ENCODE measurements around the gene MIF. TPM values are rescaled to one million over a fixed set of nuclear protein-coding genes. Genes with fewer than 3 reads are reported as not detected.

MIF gene
- total RNA-seq (ENCODE audit: low replicate concordance) = 27.3 and 160 TPM in 2 replicates

DNA sequence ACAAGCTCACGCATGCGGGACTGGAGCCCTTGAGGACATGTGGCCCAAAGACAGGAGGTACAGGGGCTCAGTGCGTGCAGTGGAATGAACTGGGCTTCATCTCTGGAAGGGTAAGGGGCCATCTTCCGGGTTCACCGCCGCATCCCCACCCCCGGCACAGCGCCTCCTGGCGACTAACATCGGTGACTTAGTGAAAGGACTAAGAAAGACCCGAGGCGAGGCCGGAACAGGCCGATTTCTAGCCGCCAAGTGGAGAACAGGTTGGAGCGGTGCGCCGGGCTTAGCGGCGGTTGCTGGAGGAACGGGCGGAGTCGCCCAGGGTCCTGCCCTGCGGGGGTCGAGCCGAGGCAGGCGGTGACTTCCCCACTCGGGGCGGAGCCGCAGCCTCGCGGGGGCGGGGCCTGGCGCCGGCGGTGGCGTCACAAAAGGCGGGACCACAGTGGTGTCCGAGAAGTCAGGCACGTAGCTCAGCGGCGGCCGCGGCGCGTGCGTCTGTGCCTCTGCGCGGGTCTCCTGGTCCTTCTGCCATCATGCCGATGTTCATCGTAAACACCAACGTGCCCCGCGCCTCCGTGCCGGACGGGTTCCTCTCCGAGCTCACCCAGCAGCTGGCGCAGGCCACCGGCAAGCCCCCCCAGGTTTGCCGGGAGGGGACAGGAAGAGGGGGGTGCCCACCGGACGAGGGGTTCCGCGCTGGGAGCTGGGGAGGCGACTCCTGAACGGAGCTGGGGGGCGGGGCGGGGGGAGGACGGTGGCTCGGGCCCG lies at the start of gene MIF:
Gene MIF (plus strand): TSS at position 439 of the 765 bp plus-strand sequence. CDS start 92 bp downstream, at position 531.
- peak within 1 kb of the TSS; percentile 83 for H3K4me3 ChIP-seq (ENCODE audit: low read depth, low read length)
- TF ChIP-seq, protein P1, sequence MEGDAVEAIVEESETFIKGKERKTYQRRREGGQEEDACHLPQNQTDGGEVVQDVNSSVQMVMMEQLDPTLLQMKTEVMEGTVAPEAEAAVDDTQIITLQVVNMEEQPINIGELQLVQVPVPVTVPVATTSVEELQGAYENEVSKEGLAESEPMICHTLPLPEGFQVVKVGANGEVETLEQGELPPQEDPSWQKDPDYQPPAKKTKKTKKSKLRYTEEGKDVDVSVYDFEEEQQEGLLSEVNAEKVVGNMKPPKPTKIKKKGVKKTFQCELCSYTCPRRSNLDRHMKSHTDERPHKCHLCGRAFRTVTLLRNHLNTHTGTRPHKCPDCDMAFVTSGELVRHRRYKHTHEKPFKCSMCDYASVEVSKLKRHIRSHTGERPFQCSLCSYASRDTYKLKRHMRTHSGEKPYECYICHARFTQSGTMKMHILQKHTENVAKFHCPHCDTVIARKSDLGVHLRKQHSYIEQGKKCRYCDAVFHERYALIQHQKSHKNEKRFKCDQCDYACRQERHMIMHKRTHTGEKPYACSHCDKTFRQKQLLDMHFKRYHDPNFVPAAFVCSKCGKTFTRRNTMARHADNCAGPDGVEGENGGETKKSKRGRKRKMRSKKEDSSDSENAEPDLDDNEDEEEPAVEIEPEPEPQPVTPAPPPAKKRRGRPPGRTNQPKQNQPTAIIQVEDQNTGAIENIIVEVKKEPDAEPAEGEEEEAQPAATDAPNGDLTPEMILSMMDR (IDR thresholded peaks at IDR 0.05; ENCODE audit: insufficient read depth, low read length) = peak; percentile 83
- DNase-seq (ENCODE audit: low read depth) = peak; percentile 87

DNA sequence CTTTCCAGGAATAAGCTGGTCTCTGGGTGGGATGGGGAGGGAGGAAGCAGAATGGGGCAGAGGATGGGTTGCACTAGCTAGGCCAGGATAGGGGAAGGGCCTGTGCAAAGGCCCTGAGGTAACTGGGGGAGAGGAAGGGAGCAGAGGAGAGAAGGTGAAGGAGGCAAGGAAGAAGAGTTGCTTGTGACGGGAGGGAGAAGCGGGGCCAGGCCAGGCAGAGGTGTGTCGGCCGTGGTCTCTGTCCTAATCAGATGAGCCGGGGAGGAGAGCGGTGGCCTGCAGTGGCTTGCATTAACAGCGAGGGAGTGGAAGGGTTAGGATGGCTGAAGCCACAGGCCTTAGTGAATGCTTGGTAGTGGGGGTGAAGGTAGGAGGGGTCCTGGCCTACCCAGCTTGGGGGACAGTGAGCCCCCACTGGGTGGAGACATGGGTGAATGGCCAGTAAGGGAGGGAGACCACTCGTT lies 49.4 kb upstream of the MIF start:
- TF ChIP-seq, protein P1 (IDR thresholded peaks at IDR 0.05; ENCODE audit: insufficient read depth, low read length) = no peak
- H3K4me3 ChIP-seq (ENCODE audit: low read depth, low read length) = no peak overlapping the region
- no peak for DNase-seq (ENCODE audit: low read depth)

DNA sequence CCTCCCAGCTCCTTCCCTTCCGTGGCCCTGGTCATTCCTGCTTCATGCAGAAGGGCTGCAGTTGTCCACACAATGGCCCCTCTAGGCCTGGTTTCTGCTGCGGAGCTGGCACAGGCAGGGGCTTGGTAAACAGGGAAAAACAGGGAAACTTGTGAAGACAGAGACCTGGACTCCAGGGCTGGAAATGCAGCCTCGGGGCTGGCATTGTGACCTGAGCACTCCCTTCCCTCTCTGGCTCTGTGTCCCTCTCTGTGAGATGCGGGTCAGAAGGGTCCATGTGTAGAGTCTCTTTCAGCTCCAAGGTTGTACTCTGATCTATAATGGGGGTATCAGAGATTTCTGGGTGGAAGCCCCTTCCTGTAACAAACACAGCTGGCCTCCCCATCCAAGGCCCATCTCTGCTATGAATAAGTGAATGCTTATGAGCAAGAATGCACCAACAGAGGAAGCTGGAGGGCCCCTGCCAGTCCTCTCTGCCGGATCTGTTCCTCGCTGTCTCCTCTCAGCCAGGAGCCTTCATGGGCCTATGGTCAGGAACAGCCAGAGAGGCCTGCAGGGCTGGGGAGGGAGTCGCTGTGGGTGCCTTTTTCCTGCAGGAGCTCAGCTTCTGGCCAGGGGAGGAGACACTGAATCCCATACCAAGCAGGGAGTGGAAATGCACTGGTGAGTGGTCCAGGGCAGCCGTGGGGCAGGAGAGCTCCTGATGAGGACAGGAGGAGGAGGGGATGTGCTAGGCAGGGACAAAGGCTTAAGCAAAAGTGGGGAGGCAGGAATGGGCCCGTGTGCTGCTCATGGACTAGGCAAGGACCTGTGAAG lies 48.7 kb upstream of the MIF start:
- TF ChIP-seq, protein P1 (IDR thresholded peaks at IDR 0.05; ENCODE audit: insufficient read depth, low read length) = no peak
- H3K4me3 ChIP-seq (ENCODE audit: low read depth, low read length) = no peak overlapping the region
- DNase-seq (ENCODE audit: low read depth) = peak; percentile 5

DNA sequence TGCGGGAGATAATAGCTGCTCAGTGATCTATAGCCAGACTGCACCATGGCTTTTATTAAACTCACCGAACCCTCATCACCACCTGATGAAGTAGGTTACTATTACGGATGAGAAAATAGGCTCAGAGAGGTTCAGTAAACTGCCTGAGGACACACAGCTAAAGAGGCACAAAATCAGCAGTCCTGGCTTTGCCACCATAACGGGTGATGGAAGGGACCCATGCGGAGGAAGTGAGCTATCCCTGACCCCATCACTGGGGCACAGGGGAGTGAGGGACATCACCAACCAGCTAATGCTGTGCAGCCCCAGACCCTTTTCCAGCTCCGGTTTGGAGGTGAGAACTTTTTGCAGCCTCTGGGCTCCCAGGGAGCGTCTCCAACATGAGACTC lies 48.1 kb upstream of the MIF start:
- H3K4me3 ChIP-seq (ENCODE audit: low read depth, low read length) = no peak overlapping the region
- TF ChIP-seq, protein P1 (IDR thresholded peaks at IDR 0.05; ENCODE audit: insufficient read depth, low read length) = no peak
- DNase-seq (ENCODE audit: low read depth) = no peak

DNA sequence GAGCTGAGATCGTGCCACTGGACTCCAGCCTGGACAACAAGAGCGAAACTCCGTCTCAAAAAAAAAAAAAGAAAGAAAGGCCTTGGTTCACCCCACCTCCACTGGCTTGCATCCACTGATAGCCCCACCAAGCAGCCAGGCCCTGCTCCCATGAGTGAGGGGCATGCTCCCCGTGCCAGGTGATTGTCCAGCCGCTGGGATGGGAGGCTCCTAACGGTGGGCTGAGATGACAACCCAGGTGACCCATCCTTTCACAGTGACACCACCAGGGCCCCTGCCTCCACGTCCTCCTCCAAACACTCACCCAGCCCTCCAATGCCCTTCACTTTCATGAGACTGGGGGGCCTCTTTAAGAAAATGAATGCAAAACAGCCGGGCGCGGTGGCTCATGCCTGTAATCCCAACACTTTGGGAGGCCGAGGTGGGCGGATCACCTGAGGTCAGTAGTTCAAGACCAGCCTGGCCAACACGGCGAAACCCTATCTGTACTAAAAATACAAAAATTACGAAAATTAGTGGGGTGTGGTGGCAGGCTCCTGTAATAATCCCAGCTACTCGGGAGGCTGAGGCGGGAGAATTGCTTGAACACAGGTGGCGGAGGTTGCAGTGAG lies 46.8 kb upstream of the MIF start:
- H3K4me3 ChIP-seq (ENCODE audit: low read depth, low read length) = no peak overlapping the region
- DNase-seq (ENCODE audit: low read depth) = no peak
- TF ChIP-seq, protein P1 (IDR thresholded peaks at IDR 0.05; ENCODE audit: insufficient read depth, low read length) = no peak

DNA sequence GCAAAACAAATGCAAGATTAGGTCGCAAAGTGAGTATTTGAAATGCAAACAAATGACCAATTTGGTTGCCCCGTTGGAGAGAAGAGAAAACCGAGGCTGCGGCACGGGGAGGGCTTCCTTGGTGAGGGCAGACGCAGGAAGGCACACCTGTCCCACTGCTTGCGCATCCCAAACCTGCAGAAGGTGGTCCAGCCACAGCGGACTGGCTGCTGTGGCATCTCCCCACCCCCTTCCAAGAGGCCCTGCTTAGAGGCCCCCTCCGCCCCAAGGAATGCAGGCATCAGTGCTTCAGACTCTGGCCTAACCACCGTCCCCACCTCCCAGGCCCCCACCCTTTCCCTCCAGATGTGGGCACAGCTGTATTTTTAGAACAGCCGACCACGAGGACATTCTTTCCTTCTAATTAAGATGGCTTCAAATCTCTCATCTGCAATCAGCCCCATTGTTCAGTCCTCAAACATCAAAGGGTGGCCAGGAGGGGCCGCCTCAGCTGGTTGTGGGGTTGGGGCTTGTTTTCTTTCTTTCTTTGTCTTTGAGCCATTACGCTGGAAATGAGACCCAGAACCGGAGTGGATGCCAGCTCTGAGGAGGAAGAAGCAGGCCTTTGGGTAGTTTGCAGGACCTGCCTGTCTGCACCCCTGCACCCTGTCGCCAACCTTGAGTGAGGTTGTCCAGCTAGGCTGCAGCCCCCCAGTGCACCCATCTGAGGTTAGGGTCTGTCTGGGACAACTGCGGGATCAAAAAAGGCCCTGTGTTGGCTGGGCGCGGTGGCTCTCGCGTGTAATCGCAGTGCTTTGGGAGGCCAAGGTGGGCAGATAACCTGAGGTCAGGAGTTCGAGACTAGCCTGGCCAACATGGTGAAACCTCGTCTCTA lies 46.0 kb upstream of the MIF start:
- TF ChIP-seq, protein P1 (IDR thresholded peaks at IDR 0.05; ENCODE audit: insufficient read depth, low read length) = no peak
- H3K4me3 ChIP-seq (ENCODE audit: low read depth, low read length) = no peak overlapping the region
- DNase-seq (ENCODE audit: low read depth) = no peak

Measured in fibroblast of the aortic adventitia (primary cell).